HepG2 (cell line): Measurements from ENCODE around the gene UBE2E1. TPM values are rescaled to one million over a fixed set of nuclear protein-coding genes. Genes with fewer than 3 reads are reported as not detected.

Experiments
- CBX2 ChIP-seq, 2 experiments: fragments of 200-600 bp in 1 of 2; sonication (generic); formaldehyde crosslinking in 1 of 2; IDR thresholded peaks; 2 replicates each; pipeline versions ENCODE4 v1.7.0 to v1.8.1; 2018 to 2022; ENCODE audit warnings: low read depth in 2 of 2, low read length in 1 of 2, mild to moderate bottlenecking in 1 of 2, missing genetic modification reagents in 1 of 2
- CREM ChIP-seq, 2 experiments: sonication (generic) in 1 of 2; formaldehyde crosslinking in 1 of 2; IDR thresholded peaks; 2 replicates each; pipeline versions ENCODE4 v1.4.0 to v1.6.1; 2016 to 2020; ENCODE audit warnings: antibody characterized with exemption in 1 of 2, mild to moderate bottlenecking in 1 of 2, missing genetic modification reagents in 1 of 2
- DMAP1 ChIP-seq: IDR thresholded peaks from 2 replicates; pipeline ENCODE4 v1.6.1; 2016
- JARID2 ChIP-seq: sonication (generic); formaldehyde crosslinking; IDR thresholded peaks from 2 replicates; pipeline ENCODE4 v1.8.1; 2023; ENCODE audit warnings: missing genetic modification reagents, inconsistent platforms; ENCODE audit not compliant: insufficient replicate concordance
- PHF5A ChIP-seq: IDR thresholded peaks from one replicate; pipeline ENCODE4 v1.6.1; 2018; ENCODE audit warnings: low read depth, missing genetic modification reagents; ENCODE audit not compliant: unreplicated experiment
- ZNF629 ChIP-seq: sonication (generic); formaldehyde crosslinking; conservative IDR thresholded peaks from 2 replicates; pipeline ENCODE4 v1.5.0; 2020; ENCODE audit warnings: missing genetic modification reagents
- ZNF850 ChIP-seq: sonication (generic); formaldehyde crosslinking; conservative IDR thresholded peaks from 2 replicates; pipeline ENCODE4 v1.9.0; 2021; ENCODE audit warnings: mild to moderate bottlenecking, missing genetic modification reagents
- polyA plus RNA-seq, 8 experiments: library from polyadenylated mRNA; depleted of rRNA in 3 of 8; stranded (reverse) in 7 of 8; unstranded in 1 of 8; fragments of >200 nt; fragmentation: Illumina TruSeq in 4 of 8; extraction: Trizol in 4 of 8; gene quantifications; 2 replicates each; pipeline versions ENCODE4 v1.2.1 to v1.2.3, GENCODE V29; 2011 to 2016; ENCODE audit warnings: low read depth in 4 of 8, missing spikeins in 1 of 8, mixed read lengths in 1 of 8; ENCODE audit not compliant: insufficient read depth in 1 of 8
- total RNA-seq, 5 experiments: library from RNA; depleted of rRNA; stranded (reverse); fragments of >200 nt; fragmentation: Illumina TruSeq; extraction: Trizol; gene quantifications; 2 replicates each; pipeline ENCODE4 v1.2.3, GENCODE V29; 2016; ENCODE audit warnings: low read depth in 1 of 5
- TF ChIP-seq, protein P1 (sequence below): sonication (generic); formaldehyde crosslinking; IDR thresholded peaks from 2 replicates; pipeline ENCODE4 v1.9.0; 2022; ENCODE audit warnings: low read depth, missing genetic modification reagents
- TF ChIP-seq, protein P2 (sequence below): sonication (generic); formaldehyde crosslinking; IDR thresholded peaks from 2 replicates; pipeline ENCODE4 v1.4.0; 2020; ENCODE audit warnings: missing genetic modification reagents, mild to moderate bottlenecking, borderline replicate concordance
- TF ChIP-seq, protein P3 (sequence below), 2 experiments: IDR thresholded peaks; 2 replicates each; pipeline ENCODE4 v1.6.1; 2011 to 2012; ENCODE audit warnings: low read length in 2 of 2, borderline replicate concordance in 1 of 2, low read depth in 1 of 2, mild to moderate bottlenecking in 1 of 2, moderate library complexity in 1 of 2
- TF ChIP-seq, protein P4 (sequence below): sonication (generic); formaldehyde crosslinking; IDR thresholded peaks from 2 replicates; pipeline ENCODE4 v1.4.0; 2020; ENCODE audit warnings: missing genetic modification reagents, mild to moderate bottlenecking, borderline replicate concordance
- TF ChIP-seq, protein P5 (sequence below): IDR thresholded peaks from 2 replicates; pipeline ENCODE4 v1.6.1; 2012; ENCODE audit warnings: low read depth, low read length, improper control_type of control experiment
- TF ChIP-seq, protein P6 (sequence below): sonication (generic); formaldehyde crosslinking; IDR thresholded peaks from 2 replicates; pipeline ENCODE4 v1.4.0; 2020; ENCODE audit warnings: missing genetic modification reagents

UBE2E1 gene
- total and polyA plus RNA-seq, 2 of the 13 experiments (the other 11 are each of a cell fraction or from before 2014, with no cell fraction given): 55.4 to 61.8 TPM

DNA sequence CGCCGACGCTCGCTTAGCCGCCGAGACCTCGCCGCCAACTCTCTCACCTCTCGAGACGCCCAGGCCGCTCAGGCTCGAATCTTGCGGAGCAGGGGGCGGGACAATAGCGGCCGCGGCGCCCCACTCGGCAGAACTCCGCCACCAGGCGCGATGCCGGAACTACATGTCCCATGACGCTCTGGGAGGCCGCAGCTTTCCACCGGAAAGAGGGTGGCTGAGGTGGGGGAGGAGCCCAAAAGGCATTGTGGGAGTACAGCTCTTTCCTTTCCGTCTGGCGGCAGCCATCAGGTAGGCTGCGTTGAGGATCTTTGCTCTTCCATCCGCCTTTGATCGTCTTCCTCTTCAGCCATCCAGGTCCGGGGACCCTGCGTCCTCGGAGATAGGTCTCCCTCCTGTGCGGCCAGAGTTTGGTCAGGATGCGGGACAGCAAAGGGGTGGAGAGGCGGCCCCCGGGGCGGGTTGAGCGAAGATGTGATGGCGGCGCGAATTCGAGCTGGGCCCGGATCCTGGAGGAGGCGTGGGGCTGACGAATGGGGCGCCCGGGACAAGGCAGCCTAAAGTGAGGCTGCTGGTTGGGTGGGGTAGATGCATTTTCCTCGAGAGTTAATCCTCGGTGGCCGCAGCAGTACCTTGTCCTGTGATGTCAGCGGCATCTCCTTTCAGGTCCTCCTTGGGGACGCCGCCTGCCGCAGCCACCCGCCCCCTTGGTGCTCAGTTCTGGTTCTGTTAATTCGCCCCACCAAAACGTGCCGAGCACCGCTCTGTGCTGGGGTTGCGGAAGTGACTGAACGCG is 111.3 kb downstream of the UBE2E1 start, which contains the start of the genes NKIRAS1 and RPL15 (continued):
- peak; percentile 94 for TF ChIP-seq CREM (IDR thresholded peaks at IDR 0.05)
- no peak for TF ChIP-seq CREM (CRISPR knock-in tag; IDR thresholded peaks at IDR 0.05)
- TF ChIP-seq ZNF629 (CRISPR knock-in tag): no peak
- TF ChIP-seq, protein P1, sequence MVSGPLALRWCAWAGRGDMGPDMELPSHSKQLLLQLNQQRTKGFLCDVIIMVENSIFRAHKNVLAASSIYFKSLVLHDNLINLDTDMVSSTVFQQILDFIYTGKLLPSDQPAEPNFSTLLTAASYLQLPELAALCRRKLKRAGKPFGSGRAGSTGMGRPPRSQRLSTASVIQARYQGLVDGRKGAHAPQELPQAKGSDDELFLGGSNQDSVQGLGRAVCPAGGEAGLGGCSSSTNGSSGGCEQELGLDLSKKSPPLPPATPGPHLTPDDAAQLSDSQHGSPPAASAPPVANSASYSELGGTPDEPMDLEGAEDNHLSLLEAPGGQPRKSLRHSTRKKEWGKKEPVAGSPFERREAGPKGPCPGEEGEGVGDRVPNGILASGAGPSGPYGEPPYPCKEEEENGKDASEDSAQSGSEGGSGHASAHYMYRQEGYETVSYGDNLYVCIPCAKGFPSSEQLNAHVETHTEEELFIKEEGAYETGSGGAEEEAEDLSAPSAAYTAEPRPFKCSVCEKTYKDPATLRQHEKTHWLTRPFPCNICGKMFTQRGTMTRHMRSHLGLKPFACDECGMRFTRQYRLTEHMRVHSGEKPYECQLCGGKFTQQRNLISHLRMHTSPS (CRISPR knock-in tag): no peak
- TF ChIP-seq, protein P2, sequence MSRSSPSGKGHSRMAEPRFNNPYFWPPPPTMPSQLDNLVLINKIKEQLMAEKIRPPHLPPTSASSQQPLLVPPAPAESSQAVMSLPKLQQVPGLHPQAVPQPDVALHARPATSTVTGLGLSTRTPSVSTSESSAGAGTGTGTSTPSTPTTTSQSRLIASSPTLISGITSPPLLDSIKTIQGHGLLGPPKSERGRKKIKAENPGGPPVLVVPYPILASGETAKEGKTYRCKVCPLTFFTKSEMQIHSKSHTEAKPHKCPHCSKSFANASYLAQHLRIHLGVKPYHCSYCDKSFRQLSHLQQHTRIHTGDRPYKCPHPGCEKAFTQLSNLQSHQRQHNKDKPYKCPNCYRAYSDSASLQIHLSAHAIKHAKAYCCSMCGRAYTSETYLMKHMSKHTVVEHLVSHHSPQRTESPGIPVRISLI (CRISPR knock-in tag): no peak
- TF ChIP-seq, protein P3, sequence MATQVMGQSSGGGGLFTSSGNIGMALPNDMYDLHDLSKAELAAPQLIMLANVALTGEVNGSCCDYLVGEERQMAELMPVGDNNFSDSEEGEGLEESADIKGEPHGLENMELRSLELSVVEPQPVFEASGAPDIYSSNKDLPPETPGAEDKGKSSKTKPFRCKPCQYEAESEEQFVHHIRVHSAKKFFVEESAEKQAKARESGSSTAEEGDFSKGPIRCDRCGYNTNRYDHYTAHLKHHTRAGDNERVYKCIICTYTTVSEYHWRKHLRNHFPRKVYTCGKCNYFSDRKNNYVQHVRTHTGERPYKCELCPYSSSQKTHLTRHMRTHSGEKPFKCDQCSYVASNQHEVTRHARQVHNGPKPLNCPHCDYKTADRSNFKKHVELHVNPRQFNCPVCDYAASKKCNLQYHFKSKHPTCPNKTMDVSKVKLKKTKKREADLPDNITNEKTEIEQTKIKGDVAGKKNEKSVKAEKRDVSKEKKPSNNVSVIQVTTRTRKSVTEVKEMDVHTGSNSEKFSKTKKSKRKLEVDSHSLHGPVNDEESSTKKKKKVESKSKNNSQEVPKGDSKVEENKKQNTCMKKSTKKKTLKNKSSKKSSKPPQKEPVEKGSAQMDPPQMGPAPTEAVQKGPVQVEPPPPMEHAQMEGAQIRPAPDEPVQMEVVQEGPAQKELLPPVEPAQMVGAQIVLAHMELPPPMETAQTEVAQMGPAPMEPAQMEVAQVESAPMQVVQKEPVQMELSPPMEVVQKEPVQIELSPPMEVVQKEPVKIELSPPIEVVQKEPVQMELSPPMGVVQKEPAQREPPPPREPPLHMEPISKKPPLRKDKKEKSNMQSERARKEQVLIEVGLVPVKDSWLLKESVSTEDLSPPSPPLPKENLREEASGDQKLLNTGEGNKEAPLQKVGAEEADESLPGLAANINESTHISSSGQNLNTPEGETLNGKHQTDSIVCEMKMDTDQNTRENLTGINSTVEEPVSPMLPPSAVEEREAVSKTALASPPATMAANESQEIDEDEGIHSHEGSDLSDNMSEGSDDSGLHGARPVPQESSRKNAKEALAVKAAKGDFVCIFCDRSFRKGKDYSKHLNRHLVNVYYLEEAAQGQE (IDR thresholded peaks at IDR 0.05; ENCODE audit: borderline replicate concordance in 1 of 2, low read depth in 1 of 2, low read length in 2 of 2): peak in 1 of 2 experiments; percentile 65; a peak in 1 of 4 replicates
- TF ChIP-seq, protein P4, sequence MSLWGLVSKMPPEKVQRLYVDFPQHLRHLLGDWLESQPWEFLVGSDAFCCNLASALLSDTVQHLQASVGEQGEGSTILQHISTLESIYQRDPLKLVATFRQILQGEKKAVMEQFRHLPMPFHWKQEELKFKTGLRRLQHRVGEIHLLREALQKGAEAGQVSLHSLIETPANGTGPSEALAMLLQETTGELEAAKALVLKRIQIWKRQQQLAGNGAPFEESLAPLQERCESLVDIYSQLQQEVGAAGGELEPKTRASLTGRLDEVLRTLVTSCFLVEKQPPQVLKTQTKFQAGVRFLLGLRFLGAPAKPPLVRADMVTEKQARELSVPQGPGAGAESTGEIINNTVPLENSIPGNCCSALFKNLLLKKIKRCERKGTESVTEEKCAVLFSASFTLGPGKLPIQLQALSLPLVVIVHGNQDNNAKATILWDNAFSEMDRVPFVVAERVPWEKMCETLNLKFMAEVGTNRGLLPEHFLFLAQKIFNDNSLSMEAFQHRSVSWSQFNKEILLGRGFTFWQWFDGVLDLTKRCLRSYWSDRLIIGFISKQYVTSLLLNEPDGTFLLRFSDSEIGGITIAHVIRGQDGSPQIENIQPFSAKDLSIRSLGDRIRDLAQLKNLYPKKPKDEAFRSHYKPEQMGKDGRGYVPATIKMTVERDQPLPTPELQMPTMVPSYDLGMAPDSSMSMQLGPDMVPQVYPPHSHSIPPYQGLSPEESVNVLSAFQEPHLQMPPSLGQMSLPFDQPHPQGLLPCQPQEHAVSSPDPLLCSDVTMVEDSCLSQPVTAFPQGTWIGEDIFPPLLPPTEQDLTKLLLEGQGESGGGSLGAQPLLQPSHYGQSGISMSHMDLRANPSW (CRISPR knock-in tag): peak; percentile 77
- TF ChIP-seq JARID2: no peak
- no peak for TF ChIP-seq ZNF850 (CRISPR knock-in tag)
- TF ChIP-seq DMAP1 (CRISPR knock-in tag): peak; percentile 99
- no peak for TF ChIP-seq CBX2 (IDR thresholded peaks at IDR 0.05; ENCODE audit: low read depth, low read length)
- TF ChIP-seq CBX2 (CRISPR knock-in tag; IDR thresholded peaks at IDR 0.05; ENCODE audit: low read depth): peak; percentile 77; the same call in 1 of the 2 replicates
- TF ChIP-seq, protein P5, sequence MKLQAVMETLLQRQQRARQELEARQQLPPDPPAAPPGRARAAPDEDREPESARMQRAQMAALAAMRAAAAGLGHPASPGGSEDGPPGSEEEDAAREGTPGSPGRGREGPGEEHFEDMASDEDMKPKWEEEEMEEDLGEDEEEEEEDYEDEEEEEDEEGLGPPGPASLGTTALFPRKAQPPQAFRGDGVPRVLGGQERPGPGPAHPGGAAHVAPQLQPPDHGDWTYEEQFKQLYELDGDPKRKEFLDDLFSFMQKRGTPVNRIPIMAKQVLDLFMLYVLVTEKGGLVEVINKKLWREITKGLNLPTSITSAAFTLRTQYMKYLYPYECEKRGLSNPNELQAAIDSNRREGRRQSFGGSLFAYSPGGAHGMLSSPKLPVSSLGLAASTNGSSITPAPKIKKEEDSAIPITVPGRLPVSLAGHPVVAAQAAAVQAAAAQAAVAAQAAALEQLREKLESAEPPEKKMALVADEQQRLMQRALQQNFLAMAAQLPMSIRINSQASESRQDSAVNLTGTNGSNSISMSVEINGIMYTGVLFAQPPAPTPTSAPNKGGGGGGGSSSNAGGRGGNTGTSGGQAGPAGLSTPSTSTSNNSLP: no peak
- TF ChIP-seq, protein P6, sequence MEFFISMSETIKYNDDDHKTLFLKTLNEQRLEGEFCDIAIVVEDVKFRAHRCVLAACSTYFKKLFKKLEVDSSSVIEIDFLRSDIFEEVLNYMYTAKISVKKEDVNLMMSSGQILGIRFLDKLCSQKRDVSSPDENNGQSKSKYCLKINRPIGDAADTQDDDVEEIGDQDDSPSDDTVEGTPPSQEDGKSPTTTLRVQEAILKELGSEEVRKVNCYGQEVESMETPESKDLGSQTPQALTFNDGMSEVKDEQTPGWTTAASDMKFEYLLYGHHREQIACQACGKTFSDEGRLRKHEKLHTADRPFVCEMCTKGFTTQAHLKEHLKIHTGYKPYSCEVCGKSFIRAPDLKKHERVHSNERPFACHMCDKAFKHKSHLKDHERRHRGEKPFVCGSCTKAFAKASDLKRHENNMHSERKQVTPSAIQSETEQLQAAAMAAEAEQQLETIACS: no peak
- peak; percentile 96 for TF ChIP-seq PHF5A (CRISPR knock-in tag)
